GM12873 (cell line): Measurements from ENCODE around the gene PIGA.
A peak's percentile ranks its signal among the peaks of the same experiment; 100 is the strongest.

Source experiments
- TF ChIP-seq, protein P1 (sequence below): IDR thresholded peaks from 2 replicates; pipeline ENCODE4 v1.5.1; 2012; ENCODE audit warnings: low read depth, mild to moderate bottlenecking, moderate library complexity, low read length, control low read depth; ENCODE audit not compliant: insufficient read depth; ENCODE audit errors: missing control alignments

Gene PIGA

DNA sequence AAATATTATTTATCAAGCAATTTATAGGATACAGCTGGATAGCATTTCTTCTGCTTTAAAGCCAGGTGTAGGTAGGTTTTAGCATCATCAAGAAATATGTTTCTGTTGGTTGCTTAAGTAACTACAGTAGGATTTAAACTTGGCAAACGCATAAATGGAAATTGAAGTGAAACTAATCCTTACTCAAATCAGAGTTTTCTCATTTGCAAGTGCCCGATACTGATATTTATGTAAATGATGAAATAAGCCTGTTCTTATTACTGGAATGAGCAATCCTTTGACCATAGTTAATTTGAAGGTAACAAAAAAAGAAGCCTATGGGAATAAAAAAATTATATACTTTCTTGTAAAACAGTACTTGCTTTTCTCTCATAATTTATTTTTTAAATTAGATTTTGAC lies 23.2 kb upstream of the PIGA start:
- TF ChIP-seq, protein P1, sequence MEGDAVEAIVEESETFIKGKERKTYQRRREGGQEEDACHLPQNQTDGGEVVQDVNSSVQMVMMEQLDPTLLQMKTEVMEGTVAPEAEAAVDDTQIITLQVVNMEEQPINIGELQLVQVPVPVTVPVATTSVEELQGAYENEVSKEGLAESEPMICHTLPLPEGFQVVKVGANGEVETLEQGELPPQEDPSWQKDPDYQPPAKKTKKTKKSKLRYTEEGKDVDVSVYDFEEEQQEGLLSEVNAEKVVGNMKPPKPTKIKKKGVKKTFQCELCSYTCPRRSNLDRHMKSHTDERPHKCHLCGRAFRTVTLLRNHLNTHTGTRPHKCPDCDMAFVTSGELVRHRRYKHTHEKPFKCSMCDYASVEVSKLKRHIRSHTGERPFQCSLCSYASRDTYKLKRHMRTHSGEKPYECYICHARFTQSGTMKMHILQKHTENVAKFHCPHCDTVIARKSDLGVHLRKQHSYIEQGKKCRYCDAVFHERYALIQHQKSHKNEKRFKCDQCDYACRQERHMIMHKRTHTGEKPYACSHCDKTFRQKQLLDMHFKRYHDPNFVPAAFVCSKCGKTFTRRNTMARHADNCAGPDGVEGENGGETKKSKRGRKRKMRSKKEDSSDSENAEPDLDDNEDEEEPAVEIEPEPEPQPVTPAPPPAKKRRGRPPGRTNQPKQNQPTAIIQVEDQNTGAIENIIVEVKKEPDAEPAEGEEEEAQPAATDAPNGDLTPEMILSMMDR, result no peak

DNA sequence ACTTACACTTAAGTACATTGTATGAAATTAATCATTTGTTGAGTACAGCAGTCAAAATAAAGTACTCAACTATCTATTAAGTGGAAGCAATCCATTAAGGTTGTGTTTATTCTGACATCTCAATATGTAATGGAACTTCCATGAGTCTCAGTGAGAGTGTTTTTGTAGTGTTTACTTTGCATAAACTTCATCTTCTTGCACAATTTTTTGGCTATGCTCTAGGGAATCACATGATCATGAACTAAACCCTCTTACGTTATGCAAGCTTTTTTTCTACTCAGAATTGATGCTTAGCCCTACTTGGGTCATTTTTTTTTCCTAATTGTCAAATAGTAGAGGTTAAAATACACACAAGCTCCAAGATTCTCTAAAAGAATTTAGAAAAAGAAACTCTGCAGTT lies 21.1 kb upstream of the PIGA start:
- TF ChIP-seq, protein P1, result no peak

DNA sequence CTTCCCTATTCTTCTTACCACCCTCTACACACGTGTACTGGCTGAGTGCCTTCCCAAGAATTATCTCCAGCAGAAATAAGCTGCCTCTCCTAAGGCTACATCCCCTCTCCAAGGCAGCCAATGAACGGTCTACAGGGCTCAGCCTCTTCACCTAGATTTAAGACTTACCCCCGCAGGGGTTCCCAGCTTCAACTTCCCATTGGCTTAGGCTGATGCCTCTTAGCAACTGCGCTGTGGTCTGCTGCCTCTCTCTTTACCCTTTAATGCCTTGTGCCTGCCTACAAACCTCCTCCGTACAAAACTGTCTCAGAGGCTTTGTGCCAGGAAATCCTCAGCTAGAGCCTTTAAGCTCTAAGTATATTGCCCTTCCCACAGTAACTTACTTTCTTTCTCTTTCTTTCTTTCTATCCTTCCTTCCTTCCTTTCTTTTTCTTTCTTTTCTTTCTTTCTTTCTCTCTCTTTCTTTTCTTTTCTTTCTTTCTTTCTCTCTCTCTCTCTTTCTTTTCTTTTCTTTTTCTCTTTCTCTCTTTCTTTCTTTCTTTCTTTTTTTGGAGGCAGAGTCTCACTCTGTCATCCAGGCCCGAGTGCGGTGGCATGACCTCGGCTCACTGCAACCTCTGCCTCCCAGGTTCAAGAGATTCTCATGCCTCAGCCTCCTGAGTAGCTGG lies 15.1 kb upstream of the PIGA start:
- TF ChIP-seq, protein P1, result no peak

DNA sequence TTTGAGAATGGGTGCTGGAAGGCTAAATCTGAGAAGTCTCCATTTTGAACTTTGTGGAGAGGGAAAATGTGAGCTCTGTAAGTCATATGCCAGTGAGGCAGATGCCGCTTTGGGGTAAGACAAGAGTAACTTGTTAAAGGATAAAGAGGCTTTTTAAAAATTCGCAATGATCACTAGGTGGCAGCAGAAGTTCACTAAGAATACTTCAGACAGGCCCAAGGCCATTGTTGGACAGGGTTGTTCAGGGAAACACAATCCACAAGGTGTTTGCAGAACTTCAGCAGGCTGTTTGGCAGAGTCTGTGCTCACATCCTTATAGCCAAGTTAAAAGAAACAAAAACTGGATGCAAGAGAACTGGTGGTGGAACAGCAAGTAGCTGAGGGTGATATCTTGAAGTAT lies 13.7 kb upstream of the PIGA start:
- TF ChIP-seq, protein P1, result peak; percentile 62

DNA sequence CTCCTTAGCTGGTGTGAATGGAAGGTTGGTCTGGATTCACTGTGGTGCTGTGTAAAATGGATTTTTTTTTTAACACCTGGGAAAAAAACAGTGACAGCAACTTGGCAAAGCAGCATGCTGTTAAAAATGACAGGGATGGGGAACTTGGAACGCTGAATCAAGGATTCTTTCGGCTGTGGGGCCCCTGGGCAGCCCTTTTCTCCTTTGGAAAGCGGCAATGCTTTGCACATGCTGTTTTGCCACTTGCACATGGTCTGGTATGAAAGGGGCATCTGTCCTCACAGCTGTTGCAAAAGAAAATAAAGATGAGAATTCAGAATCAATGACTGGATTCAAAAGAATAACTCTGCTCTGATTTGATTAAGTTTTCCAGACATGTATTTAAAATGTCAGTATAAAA lies 10.7 kb upstream of the PIGA start:
- TF ChIP-seq, protein P1, result no peak

DNA sequence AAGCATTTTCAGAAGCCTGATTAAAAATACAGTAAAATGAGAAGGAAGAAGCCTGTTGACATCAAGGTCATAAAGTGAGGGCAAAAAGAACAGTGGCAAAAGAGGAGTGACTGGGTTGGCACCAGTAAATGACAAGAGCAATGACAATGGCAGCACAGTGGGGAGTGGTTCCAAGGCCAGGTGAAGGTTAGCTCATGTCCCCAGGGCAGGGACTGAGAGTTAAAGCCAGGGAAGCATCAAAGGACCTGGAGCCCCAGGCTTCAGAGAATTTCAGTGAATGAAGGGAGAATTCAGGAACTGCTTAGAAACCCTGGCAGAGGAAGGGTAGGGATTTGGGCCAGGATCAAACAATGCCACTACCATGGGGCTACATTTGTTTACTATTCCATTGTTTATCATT lies 8.8 kb upstream of the PIGA start:
- TF ChIP-seq, protein P1, result no peak

DNA sequence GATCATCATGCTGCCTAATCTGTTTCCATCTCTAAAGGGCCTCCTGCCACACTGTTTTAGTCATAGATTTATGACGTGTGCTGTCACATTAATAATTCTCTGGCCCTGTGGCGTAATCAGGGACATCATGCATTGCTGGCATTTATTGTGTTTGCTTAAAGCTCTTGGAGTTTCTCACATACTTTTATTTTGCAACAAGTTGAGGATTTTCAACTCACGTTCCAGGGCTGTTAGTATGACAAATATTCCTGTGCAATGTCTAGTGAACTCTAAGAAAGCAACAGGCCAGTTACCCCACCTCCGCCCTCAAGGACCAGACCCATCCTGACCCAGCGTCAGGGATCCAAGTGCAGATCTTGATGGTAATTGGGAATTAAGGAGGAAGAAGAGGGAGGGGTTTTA lies 7.8 kb upstream of the PIGA start:
- TF ChIP-seq, protein P1, result no peak
